GM19240 (cell line): Measurements from ENCODE around the gene DCAF8L1.
"Not testable (repeated sequence)": the region's sequence is repeated elsewhere in the genome, so short reads cannot be mapped to it uniquely, and the experiment has no call there.

Experiments
- DNase-seq: peaks from one replicate; pipeline ENCODE4 v3.0.0; 2011; ENCODE audit warnings: low spot score; ENCODE audit not compliant: insufficient read length

Gene DCAF8L1

DNA sequence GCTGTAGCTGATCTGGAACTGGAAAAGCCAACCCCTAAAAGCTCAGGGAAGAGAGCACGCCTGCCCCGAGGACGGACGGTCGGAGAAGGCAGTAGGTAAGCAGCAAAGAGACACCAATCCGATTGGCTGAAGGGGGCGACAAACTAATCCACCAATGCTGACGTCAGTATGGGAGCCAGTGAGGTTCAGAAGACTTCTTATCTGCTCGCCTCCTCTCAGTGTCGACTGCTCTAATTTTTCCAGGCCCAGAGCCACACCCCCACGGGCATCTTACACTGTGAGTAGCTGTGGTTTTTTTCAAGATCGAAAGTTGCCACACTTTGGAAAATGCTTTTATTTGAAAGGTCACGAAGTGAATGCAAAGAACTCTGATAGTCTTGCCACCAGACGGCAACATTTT is at the start of gene DCAF8L1:
Gene DCAF8L1 (minus strand): TSS at position 101 of the 400 bp plus-strand sequence. CDS start 115 bp downstream, outside the sequence.
- no peak for DNase-seq

DNA sequence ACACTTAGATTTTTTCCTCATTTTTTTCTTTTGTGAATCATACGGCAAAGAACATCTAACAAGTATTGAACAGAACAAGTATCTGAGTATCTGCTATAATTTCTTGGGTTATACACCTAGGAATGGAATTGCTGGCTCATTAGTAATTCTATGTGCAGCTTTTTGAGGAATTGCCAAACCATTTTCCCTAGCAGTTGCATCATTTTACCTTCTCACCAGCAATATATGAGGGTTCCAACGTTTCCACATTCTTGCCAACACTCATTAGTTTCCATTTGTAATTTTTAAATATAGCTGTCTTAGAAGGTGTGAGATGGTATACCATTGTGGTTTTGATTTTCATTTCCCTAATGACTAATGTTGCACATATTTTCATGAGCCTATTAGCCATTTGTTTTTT is 41.1 kb upstream of the DCAF8L1 start:
- DNase-seq = no peak

DNA sequence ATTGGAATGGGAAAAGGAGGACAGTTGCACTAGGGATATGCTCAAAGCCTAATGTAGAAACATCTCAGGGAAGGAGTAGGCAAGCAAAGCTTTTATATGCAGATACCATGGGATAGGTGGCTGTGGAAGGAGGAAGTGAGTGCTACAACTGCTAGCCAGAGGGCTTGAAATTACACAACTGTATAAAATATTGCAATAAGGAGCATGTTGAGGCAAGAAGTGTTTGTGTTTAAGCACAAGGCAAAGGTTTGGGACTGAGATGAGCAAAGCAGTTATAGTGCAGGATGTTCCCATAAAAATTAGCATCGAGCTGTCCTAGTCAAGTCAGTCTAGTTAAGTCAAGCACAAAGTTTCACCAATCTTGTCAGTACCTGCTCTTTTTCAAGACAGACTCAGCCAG is 35.6 kb upstream of the DCAF8L1 start:
- no peak for DNase-seq

DNA sequence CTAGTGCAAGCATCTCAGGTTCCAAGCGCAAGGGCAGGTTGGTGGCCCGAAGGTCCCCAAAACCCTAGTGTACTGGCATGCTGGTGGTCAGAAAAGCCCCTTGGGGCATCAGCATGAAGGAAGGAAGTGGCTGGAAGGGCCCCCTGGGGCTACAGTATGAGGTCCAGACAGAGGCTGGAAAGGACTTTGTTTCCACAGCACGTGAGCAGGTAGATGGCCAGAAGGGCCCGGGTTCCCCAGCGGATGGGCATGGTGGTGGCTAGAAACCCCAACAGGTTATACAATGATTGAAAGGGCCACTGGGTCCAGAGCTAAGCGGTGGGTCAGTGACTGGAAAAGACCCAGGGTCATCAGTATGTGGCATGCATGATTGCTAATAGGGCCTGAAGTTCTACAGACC is 34.7 kb upstream of the DCAF8L1 start:
- no peak for DNase-seq

DNA sequence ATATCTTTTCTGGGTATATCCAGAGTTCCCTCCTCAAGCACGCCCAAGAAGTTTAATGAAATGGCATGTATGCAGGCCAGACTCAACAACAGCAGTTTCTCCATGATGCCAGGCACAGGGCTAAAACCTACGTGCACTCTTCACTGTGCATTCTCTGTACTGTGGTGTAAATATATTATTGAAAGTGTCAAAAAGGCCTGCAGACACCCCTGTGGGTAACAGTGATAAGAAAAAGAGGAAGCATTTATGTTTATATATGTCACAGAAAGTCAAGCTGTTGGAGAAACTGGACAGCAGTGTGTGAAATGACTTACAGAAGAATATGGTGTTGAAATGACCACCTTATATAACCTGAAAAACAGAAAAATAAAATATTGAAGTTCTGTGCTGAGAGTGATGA is 29.6 kb upstream of the DCAF8L1 start:
- DNase-seq = no peak

DNA sequence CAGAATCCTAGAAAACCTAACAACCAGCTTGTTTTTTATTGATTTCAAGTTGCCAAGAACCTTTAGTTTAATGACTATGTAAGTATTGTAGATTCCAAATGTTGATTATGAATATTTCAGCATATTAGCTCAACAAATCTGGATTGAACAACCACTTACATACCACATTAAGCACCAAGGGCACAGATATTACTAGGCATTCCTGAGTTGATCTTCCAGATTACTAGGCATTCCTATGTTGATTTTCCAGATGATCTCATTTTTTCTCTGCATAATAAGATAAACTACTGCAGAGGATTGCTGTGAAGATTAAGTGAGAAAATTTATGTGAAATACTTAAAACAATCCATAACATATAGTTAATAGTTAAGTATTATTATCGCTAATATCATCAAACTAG is 17.4 kb upstream of the DCAF8L1 start:
- no peak for DNase-seq

DNA sequence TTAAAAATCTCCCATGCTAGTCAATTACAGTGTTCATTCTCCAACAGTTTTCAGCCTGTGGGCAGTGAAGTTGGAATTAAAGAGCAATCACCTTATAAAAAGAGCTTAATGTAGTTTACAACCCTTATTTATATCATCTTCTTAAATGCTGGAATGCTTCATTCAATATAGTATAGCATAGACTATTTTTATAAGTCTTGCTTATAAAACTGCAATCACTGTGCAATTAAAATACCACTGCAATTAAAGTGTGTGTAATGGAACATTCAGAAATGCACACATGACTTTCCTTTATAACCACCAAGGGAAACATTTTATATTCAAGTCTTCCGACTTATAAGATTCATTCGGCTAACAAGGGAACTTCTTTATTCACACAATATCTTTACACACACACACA is 16.4 kb upstream of the DCAF8L1 start:
- DNase-seq = no peak

DNA sequence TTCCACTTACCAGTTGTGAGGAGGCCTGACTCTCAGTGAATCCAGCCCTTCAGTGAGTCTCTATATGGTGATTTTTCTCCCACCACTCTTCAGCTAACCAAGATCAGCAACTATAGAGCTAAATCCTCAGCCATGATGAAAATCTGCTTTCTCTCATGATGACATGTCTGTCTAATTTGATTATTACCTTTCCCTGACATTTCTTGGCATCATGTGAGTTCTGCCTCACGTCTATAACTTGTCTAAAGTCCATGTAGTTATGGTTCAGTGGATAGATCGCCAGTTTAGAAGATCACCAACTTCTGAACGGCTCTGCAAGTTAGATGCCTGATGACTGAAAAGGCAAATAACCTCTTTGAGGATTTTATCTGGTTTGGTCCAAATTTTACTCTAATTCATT is 14.9 kb upstream of the DCAF8L1 start:
- no peak for DNase-seq

DNA sequence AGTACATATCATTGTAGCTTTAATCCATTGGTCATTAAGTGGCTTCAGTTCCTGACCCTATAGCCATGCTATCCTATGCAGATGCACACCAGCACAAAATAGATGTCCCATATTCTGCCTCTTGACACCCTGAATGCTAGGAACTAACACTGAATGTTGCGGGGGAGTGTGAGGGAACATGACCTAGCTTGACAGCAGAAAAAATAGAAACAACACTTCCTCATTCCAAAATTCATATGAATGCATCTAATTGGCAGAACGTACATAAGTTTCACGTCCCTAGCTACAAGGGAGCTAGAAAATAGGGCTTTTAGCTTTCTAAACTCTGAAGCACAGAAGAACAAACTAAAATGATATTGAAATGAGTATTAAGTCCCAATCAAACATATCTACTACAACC is 14.4 kb upstream of the DCAF8L1 start:
- DNase-seq = no peak

DNA sequence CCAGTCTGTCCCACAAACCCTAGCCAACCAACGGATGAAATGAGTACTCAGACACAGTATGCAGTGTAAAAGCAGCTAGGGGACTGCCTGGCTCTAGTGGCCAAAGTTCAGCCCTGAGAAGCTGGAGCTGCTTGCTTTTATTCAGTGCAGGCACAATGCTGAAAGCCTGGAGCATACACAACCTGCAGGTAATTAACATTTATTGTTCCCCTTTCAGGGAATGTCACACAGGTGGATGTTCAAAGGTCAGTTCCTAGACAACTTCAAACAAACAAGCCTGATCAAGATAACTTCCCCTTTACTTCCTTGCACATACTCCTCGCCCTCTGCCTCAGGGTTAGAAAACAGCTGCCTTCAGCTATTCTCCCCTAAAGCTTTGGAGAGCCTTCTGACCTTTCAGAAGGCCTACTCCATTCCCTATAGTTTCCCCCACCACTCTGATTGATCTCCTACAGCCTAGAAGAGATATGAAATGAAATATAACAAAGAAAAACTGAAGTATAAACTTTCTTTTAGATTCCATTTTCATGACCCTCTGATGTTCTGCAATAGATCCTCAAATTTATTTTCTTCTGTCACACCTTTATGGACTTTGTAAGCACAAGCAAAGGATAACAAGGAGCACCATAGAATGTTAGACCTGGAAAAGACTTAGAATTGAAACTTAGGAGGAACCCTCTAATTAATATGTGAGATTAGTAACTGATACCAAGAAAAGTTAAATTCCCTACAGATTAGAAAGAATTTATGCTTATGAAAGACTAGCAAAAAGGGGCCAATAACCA is 6.8 kb upstream of the DCAF8L1 start:
- no peak for DNase-seq

DNA sequence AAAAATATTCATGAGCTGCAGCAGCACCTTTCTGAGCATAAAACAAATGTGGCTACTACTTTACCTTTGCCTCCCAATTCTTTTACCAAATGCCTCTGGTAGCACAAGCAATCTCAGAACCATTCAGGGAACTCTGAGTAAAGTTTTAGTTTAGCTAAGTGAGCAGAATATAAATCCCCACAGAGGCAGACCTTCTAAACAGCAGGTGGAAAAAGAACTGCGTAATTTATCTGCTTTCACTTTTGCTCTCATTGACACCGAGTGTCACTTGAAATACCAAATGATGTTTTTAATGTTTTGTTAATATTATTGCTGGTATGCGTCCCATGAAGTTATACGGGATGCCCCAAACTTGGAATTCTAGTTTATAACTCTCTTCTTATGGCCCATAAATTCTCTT is 4.3 kb downstream of the DCAF8L1 start:
- not testable (repeated sequence) for DNase-seq

DNA sequence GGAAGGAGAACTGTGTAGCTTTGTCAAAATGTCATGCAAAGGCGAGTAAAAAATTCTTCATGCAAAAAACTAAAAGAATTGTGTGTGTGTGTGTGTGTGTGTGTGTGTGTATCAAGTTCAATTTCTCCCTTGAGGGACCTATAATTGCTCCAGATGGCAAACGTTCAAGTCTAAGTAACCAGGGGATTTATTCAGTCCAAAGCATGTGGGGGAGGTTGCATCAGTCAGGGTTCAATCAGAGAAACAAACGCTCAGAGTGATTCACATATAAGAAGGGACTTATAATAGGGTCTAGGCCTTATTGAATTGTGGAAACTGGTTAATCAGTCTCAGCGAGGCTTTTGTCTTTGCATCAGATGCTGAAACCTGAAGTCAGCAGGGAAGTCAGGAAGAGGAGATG is 5.0 kb downstream of the DCAF8L1 start:
- no peak for DNase-seq

DNA sequence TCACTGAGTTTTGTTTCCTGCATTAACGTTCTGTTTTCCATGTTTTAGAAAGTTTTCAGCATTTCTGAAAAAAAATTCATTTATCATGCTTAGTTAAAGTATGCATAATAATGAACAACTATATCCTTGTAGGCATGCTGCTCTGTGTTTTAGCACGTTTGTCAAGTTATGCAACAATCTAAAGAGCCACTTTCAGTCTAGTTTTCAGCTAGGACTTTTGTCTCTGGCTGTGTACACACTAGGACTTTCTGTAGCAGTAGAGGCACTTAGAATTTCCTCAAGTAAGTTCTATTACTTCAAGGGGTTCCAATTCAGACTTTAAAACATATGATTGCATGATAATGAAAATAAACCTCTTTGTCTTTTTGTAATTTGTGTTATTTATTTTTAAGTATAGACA is 12.4 kb downstream of the DCAF8L1 start:
- DNase-seq = no peak

DNA sequence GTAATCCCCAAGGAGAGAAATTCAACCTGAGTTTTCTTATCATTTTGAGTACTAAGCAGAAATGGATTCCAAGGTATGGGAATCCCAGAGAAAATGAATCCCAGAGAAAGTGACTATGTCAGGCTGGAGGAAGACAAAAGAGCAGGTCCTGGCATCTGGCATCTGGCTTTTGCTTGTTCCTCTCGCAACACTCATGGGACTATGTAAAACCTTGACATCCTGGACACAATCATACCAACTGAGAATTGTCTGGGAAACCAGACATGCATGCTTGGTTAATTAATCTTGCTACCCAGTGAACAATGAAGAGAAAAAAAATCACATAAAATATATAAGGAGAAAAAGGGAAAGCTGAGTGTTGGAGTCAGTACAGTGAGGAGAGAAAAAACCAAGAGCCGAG is 12.9 kb downstream of the DCAF8L1 start:
- DNase-seq = no peak

DNA sequence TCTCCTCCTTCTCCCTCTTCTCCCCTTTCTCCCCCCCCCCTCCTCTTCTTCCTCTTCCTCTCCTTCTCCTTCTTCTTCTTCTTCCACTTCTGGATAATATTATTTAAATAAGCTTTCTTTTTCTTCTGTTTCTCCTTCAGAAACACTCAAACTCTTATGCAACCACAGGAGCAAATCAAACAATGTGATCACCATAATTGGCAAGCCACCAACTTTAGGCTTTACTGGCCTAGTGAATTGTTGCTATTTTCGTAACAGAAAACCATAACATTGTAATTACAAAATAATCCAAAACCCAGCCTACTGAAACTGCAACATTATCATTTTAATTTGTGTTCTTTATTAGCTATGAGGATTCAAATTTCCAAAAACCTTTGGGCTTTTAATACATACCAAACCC is 14.3 kb downstream of the DCAF8L1 start:
- no peak for DNase-seq

DNA sequence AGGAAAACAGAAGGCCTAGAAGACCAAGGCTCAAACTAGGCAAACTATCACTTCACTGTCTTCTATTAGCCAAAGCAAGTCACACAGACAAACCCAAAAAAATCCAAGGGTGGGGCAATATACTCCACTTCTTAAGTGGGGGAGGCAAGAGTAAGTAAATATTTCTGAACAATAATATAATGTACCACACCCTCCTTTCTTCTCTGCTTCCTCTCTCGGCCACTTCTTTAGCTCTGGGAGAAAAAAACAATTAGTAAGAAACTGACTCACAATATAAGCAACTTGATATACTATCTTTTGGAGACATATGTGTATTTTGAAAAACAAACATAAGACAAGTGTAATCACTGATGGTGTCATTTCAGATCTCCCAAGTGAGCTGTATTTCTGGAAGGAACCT is 14.8 kb downstream of the DCAF8L1 start:
- no peak for DNase-seq

DNA sequence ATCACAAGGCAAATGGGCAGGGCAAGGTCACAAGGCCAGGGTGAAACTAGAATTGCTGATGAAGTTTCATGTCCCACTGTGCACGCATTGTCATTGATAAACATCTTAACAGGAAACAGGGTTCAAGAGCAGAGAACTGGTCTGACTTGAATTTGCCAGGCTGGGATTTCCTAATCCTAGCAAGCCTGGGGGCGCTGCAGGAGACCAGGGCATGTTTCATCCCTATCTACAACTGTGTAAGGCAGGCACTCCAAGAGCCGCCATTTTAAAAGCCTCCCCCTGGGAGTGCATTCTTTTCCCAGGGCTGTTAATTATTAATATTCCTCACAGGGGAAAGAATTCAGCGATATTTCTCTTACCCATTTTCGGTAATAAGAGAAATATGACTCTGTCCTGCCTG is 15.9 kb downstream of the DCAF8L1 start:
- DNase-seq = not testable (repeated sequence)

DNA sequence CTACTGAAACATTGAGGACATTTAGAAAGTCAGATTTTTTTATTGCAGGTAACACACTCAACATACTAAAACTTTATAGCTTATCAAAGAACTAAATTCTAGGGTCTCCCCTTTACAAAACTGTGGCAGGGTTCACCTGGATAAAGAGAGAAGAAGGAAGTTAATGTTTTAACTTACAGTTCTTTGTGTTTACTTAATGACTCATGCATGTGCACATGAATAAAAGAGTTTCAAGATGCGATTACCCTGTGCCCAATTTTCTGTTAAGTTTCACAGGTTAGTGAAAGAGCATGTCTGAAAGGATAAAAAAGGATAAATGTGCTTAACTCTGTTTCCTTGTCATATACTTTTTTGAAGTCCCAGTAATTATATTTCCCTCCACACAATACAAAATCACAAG is 16.8 kb downstream of the DCAF8L1 start:
- DNase-seq = no peak

DNA sequence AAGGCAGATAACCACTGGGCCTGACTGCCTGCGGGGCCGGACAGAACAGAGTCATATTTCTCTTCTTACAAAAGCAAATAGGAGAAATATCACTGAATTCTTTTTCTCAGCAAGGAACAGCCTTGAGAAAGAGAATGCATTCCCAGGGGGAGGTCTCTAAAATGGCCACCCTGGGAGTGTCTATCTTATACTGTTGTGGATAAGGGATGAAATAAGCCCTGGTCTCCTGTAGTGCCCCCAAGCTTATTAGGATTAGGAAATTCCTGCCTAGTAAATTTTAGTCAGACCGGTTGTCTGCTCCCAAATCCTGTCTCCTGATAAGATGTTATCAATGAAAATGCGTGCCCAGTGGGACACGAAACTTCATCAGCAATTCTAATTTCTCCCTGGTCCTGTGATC is 20.8 kb downstream of the DCAF8L1 start:
- not testable (repeated sequence) for DNase-seq

DNA sequence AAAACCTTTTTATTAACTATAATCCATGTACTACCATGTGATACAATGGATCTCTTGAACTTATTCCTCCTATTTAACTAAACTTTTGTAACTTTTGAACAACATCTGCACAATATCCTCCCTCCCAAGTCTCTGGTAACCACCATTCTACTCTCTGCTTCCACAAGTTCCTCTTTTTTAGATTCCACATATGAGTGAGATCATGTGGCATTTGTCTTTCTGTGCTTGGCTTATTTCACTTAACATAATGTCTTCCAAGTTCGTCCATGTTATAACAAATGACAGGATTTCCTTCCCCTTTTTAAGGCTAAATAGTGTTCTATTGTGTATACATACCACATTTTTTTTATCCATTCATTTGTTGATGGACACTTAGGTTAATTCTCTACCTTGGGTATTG is 28.1 kb downstream of the DCAF8L1 start:
- DNase-seq = no peak

DNA sequence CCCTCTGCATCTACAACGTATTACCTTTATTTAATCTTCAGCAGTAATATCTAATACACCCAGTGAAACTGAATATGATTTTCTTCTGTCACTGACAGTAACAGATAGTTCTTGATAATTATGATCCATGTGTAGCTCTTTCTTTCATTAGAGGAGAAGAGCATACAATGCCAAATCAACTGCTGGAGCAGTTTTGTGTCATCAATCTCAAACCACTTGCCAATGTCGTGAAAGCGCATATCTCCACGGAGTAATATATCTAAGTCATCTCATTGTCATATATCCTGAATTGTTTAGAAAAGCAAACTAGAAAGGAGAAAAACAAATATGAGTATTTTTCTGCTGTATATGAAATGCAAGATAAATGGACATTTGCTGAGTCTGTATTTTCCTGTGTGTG is 47.9 kb downstream of the DCAF8L1 start:
- DNase-seq = no peak
